Body of pancreas (tissue), 4 donors: ENCODE measurements around the gene PDE11A.

Source experiments
- POLR2A ChIP-seq, 3 donors: fragments of 450-650 bp; IDR thresholded peaks; one replicate each; pipeline ENCODE4 v1.6.1; 2016; ENCODE audit warnings: antibody characterized with exemption in 3 of 3, mild to moderate bottlenecking in 2 of 3
- TF ChIP-seq, protein P1 (sequence below), 7 experiments: fragments of 450-650 bp in 4 of 7; fragments of 200-600 bp in 3 of 7; sonication (generic) in 3 of 7; IDR thresholded peaks; one replicate each; pipeline ENCODE4 v1.5.1; 2016 to 2019; ENCODE audit warnings: antibody characterized with exemption in 7 of 7

DNA sequence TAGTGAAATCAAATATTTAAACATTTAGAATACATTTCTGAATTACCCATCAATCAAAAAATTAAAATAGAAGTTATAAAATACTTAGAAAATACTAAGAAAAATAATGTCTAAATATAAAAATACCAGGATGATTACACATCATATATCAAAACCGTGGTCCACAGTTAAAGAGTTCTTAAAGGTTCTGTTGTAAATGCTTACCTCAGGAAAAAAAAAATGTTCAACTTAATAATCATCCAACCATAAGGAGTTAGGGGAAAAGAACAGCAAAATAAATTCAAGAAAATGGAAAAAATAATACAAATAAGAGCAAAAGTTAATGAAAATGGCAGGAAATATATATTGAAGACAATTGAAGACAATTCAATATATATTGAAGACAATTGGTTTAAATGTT, 43.2 kb downstream of the PDE11A start:
- TF ChIP-seq, protein P1, sequence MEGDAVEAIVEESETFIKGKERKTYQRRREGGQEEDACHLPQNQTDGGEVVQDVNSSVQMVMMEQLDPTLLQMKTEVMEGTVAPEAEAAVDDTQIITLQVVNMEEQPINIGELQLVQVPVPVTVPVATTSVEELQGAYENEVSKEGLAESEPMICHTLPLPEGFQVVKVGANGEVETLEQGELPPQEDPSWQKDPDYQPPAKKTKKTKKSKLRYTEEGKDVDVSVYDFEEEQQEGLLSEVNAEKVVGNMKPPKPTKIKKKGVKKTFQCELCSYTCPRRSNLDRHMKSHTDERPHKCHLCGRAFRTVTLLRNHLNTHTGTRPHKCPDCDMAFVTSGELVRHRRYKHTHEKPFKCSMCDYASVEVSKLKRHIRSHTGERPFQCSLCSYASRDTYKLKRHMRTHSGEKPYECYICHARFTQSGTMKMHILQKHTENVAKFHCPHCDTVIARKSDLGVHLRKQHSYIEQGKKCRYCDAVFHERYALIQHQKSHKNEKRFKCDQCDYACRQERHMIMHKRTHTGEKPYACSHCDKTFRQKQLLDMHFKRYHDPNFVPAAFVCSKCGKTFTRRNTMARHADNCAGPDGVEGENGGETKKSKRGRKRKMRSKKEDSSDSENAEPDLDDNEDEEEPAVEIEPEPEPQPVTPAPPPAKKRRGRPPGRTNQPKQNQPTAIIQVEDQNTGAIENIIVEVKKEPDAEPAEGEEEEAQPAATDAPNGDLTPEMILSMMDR (IDR thresholded peaks at IDR 0.05): no peak
- no peak for TF ChIP-seq POLR2A (IDR thresholded peaks at IDR 0.05)
